Skeletal muscle satellite cell (primary cell): ENCODE results near the gene CLEC18A.

Experiments
- H3K27me3 ChIP-seq: 2 replicates; pipeline ENCODE4 v1.7.0; 2013; ENCODE audit warnings: low read length; ENCODE audit not compliant: control insufficient read depth, insufficient read depth
- H3K36me3 ChIP-seq: 2 replicates; pipeline ENCODE4 v1.7.0; 2013; ENCODE audit warnings: mild to moderate bottlenecking, control low read depth, low read length; ENCODE audit not compliant: insufficient read depth
- H3K4me1 ChIP-seq: 2 replicates; pipeline ENCODE4 v1.7.0; 2013; ENCODE audit warnings: low read length; ENCODE audit not compliant: control insufficient read depth, insufficient read depth
- H3K4me2 ChIP-seq: 2 replicates; pipeline ENCODE4 v1.7.0; 2013; ENCODE audit warnings: mild to moderate bottlenecking, low read length
- H3K4me3 ChIP-seq: 2 replicates; pipeline ENCODE4 v1.7.0; 2013; ENCODE audit warnings: low read length
- H3K9ac ChIP-seq: 2 replicates; pipeline ENCODE4 v1.7.0; 2013; ENCODE audit warnings: mild to moderate bottlenecking, low read depth, low read length, moderate library complexity
- H3K9me3 ChIP-seq: replicated peaks from 2 replicates; pipeline ENCODE4 v1.7.0; 2013; ENCODE audit warnings: mild to moderate bottlenecking, control low read depth, low read length

The CLEC18A gene

DNA sequence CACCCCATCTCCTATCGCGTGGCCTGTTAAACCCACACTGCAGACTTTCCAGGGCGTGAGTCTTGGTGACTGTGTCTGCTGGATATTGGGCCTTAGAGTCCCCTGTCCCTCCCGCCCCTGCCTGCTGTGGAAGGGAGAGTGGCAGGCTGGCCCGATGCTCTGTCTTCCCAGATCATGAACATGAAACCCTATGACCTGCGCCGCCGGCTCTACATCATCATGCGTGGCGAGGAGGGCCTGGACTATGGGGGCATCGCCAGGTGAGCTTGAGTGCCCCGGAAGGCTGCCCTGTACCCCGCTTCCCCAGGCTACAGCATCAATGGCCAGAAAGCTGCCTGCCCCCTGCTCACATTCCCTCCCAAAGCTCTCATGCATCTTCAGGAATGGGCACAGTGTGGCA lies 19.5 kb upstream of the CLEC18A start:
- no peak overlapping the region for H3K4me2 ChIP-seq
- H3K36me3 ChIP-seq, result peaks cover 28% of the 10 kb centered on the region
- no peaks in the 10 kb centered on the region for H3K27me3 ChIP-seq
- no peak overlapping the region for H3K4me3 ChIP-seq
- peaks cover 6% of the 10 kb centered on the region for H3K4me1 ChIP-seq
- H3K9me3 ChIP-seq, result no peaks in the 10 kb centered on the region
- no peak overlapping the region for H3K9ac ChIP-seq

DNA sequence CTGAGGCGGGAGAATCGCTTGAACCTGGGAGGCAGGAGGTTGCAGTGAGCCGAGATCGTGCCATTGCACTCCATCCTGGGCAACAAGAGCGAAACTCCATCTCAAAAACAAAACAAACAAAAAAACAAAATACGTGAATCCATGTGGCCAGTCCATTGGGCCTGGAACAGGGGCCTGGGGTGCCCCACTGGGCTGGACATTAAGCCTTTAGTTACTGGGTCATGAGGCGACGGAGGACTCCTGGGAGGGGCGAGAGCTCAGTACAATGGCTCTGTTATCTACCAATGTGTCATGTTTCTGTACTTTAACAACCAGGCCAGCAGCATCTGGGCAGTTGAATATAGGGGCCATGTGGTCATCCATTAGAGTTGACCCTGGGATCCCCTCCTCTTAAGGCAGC lies 18.9 kb upstream of the CLEC18A start:
- peaks cover 31% of the 10 kb centered on the region for H3K36me3 ChIP-seq

DNA sequence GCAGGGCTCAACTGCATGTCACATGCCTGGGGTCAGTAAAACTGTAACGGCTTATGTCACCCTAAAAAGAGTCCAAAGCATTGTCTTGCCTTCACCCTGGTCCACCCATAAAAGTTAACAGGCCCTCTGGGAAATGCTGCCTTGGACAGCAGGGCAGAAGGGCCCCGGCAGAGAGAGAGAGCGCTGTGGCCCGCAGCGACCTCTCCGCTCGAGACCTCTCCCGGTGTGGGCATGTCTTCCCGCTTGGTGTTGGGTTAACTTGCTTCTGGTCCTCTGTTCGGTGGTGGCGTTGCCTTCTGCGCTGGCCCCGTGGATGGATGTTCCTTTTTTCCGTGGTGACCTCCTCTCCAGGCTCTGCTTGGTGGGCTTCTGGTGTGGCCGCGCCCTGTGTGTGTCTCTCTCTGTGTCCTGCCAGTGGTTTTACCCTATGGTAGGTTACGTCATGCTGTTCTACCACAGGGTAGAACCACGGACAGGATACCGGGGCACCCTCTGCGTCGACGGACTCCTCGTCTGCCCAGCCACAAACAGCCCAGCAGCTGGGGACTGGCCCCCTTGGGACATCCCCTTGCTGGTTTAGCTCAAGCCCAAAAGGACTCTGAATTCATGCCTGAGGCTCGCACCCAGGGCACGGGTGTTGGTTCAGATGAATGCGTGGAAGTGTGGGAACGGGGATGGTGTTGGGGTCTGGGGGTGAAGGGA lies 18.3 kb upstream of the CLEC18A start:
- no peak overlapping the region for H3K9ac ChIP-seq
- H3K4me2 ChIP-seq, result no peak overlapping the region
- no peaks in the 10 kb centered on the region for H3K9me3 ChIP-seq
- H3K36me3 ChIP-seq, result peaks cover 33% of the 10 kb centered on the region
- H3K4me3 ChIP-seq, result no peak overlapping the region
- H3K4me1 ChIP-seq, result no peaks in the 10 kb centered on the region
- no peaks in the 10 kb centered on the region for H3K27me3 ChIP-seq

More for the DNA sequence above, 18.9 kb upstream of the CLEC18A start:
- H3K4me1 ChIP-seq, result peaks cover 4% of the 10 kb centered on the region
- H3K4me2 ChIP-seq, result no peak overlapping the region
- H3K9ac ChIP-seq, result no peak overlapping the region
- no peaks in the 10 kb centered on the region for H3K27me3 ChIP-seq
- no peaks in the 10 kb centered on the region for H3K9me3 ChIP-seq
- H3K4me3 ChIP-seq, result no peak overlapping the region

DNA sequence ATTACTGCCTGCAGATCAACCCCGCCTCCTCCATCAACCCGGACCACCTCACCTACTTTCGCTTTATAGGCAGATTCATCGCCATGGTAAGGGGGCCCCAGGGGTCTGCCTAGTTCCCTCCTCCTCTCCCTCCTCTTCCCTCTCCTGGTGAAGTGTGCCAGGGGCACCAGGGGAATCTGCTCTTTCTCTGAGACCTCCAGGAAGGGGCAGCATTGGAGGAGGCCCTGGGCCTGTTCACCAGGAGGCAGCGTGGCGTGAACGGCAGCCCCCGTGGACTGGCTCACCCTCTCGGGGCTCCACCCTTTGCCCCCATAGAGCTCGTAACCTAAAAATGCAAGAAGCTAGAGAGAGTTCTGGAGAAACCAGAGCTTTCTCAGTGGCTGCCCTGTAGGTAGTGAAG lies 17.1 kb upstream of the CLEC18A start:
- Histone ChIP-seq H3K36me3 (peaks cover 39% of the 10 kb centered on the region), H3K9me3 (no peaks in the 10 kb centered on the region), H3K9ac (no peak overlapping the region), H3K27me3 (no peaks in the 10 kb centered on the region), H3K4me2 (no peak overlapping the region), H3K4me3 (no peak overlapping the region), H3K4me1 (no peaks in the 10 kb centered on the region)

DNA sequence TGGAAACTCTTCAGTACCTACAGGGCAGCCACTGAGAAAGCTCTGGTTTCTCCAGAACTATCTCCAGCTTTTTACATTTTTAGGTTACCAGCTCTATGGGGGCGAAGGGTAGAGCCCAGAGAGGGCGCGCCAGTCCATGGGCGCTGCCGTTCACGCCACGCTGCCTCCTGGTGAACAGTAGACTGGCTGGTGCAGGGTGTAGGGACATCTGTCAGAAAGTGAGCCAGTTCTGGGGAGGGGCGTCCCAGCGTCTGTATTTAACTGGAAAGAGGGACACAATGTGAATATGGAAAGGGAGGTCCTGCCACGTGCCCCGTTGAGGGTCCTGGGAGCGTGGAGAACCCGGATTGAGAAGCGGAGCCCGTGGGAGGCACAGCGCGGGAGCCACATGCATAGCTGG lies 16.4 kb upstream of the CLEC18A start:
- H3K36me3 ChIP-seq, result peaks cover 42% of the 10 kb centered on the region
- H3K4me1 ChIP-seq, result no peaks in the 10 kb centered on the region
- H3K9ac ChIP-seq, result no peak overlapping the region
- H3K27me3 ChIP-seq, result no peaks in the 10 kb centered on the region
- H3K9me3 ChIP-seq, result no peaks in the 10 kb centered on the region
- no peak overlapping the region for H3K4me2 ChIP-seq
- no peak overlapping the region for H3K4me3 ChIP-seq

DNA sequence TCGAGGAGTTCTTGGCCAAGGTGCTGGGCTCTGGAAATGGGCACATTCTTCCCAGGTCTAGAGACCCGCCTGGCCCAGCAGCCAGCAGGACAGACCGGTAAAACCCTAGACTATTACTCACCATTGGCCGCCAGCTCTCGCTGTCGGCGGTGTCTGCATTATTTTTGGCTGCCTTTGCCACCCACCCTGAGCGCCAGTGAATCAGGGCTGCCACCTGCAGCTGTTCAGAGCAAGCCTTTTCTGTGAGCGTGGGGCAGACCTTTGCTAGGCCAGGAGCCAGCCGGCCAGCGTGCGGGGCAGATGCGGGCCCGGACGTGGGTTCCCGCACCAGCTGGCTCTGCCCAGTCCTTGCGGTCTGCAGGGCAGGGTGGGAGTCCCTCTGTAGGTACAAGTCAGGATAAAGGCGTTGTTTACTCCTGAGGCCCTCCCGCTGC lies 15.8 kb upstream of the CLEC18A start:
- no peaks in the 10 kb centered on the region for H3K9me3 ChIP-seq
- no peaks in the 10 kb centered on the region for H3K27me3 ChIP-seq
- H3K36me3 ChIP-seq, result peaks cover 47% of the 10 kb centered on the region
- no peak overlapping the region for H3K9ac ChIP-seq
- H3K4me1 ChIP-seq, result no peaks in the 10 kb centered on the region
- no peak overlapping the region for H3K4me2 ChIP-seq
- H3K4me3 ChIP-seq, result no peak overlapping the region

DNA sequence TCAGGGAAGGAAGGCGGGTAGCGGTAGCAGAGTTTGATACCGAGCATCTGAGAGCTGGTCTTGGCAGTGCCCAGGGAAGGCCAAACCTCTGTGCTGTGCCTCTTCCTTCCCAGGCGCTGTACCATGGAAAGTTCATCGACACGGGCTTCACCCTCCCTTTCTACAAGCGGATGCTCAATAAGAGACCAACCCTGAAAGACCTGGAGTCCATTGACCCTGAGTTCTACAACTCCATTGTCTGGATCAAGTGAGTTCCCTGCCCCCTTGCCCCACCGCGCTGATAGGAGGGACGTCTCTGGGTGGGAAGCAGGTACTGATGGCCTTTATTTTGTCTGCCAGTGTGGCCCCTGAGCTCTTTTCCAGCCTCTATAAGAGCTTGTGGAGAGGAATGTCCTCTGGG lies 15.4 kb upstream of the CLEC18A start:
- Histone ChIP-seq H3K27me3 (no peaks in the 10 kb centered on the region), H3K4me2 (no peak overlapping the region), H3K36me3 (peaks cover 50% of the 10 kb centered on the region), H3K9me3 (no peaks in the 10 kb centered on the region), H3K4me1 (no peaks in the 10 kb centered on the region), H3K9ac (no peak overlapping the region), H3K4me3 (no peak overlapping the region)

DNA sequence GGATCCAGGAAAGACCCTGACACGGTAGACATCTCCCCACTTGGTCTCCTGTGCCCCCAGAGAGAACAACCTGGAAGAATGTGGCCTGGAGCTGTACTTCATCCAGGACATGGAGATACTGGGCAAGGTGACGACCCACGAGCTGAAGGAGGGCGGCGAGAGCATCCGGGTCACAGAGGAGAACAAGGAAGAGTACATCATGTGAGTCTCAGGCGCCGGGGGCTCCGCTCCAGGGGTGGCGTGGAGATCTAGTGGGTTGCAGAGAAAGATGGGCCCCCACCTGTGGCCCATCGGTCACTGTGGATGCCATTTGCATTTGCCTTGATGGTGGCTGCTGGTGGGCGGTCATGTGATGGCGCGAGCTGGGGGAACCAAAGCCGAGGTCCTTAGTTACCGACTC lies 14.9 kb upstream of the CLEC18A start:
- H3K9ac ChIP-seq, result no peak overlapping the region
- peaks cover 50% of the 10 kb centered on the region for H3K36me3 ChIP-seq
- H3K4me1 ChIP-seq, result no peaks in the 10 kb centered on the region
- no peaks in the 10 kb centered on the region for H3K27me3 ChIP-seq
- H3K9me3 ChIP-seq, result no peaks in the 10 kb centered on the region
- no peak overlapping the region for H3K4me2 ChIP-seq
- no peak overlapping the region for H3K4me3 ChIP-seq

DNA sequence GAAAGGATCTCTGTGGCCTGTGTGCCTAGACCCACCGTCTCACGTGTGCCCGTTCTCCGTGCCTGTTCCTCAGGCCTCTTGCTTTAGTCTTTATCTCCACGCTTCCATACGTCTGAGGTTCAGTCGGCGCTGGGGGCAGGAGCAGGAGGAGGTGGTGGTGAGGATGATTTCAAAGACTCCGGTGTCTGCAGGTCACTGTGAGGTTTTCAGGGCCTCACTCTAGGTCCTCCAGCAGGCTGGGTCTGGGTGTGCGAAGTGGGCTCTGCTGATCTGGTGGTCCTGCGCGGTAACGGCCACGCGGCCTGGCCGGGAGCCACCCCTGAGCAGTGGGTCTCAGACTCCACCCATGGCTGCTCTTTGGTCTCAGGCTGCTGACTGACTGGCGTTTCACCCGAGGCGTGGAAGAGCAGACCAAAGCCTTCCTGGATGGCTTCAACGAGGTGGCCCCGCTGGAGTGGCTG lies 14.4 kb upstream of the CLEC18A start:
- Histone ChIP-seq H3K4me3 (no peak overlapping the region), H3K9me3 (no peaks in the 10 kb centered on the region), H3K4me2 (no peak overlapping the region), H3K4me1 (no peaks in the 10 kb centered on the region), H3K9ac (no peak overlapping the region), H3K27me3 (no peaks in the 10 kb centered on the region), H3K36me3 (peaks cover 46% of the 10 kb centered on the region)

DNA sequence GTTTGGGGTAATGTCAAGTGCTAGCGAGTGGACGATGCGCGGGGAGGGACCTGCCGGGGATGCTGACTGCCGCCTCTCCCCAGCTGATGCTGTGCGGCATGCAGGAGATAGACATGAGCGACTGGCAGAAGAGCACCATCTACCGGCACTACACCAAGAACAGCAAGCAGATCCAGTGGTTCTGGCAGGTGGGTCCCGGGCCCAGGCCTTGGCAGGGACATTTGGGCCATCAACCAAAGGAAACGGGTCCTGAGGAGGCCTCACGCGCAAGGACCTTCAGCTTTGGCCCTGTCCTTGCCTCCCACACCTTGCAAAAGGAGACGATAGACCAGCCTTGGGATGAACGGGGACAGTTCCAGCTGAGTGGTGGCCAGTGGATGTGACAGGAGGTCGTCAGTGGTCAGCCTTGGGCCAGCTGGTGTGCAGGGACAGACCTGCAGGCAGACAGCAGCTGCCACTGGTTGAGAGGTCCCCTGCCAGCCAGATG lies 13.6 kb upstream of the CLEC18A start:
- Histone ChIP-seq H3K4me3 (no peak overlapping the region), H3K4me1 (no peaks in the 10 kb centered on the region), H3K9me3 (no peaks in the 10 kb centered on the region), H3K4me2 (no peak overlapping the region), H3K27me3 (no peaks in the 10 kb centered on the region), H3K36me3 (peaks cover 46% of the 10 kb centered on the region), H3K9ac (no peak overlapping the region)

DNA sequence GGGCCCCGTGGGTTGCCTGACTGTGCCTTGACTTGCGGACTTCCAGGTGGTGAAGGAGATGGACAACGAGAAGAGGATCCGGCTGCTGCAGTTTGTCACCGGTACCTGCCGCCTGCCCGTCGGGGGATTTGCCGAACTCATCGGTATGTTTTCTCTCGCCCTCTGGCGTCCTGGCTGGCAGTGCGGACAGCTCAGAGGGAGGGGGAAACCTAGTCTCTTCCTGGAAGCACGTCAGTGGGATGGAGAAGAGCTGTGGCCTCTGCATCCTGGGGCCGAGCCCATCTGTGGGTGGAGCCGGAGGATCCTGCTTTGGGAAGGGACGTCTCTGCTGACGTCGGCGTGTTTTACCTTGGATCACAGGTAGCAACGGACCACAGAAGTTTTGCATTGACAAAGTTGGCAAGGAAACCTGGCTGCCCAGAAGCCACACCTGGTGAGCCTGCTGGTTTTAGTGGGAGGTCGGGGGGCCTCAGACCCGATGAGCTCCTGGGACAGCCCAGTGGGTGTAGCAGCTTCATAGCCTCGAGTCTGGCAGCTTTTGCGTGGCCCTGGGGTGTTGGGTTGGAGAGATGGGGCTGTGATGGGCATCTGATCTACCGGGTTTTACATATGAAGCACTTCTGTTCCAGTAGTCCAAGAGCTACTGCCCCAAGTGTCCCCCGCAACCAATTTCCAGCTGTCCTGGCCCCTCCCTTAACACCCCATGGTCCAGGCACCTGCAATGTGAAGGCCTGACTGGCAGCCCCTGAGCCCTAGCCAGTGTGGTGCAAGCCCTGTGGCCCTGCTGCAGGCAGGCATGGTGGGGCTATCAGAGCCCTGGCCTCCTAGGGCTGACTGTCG lies 11.9 kb upstream of the CLEC18A start:
- H3K4me1 ChIP-seq, result no peaks in the 10 kb centered on the region
- no peaks in the 10 kb centered on the region for H3K9me3 ChIP-seq
- no peak overlapping the region for H3K9ac ChIP-seq
- no peaks in the 10 kb centered on the region for H3K27me3 ChIP-seq
- H3K4me2 ChIP-seq, result no peak overlapping the region
- H3K4me3 ChIP-seq, result no peak overlapping the region
- H3K36me3 ChIP-seq, result peaks cover 39% of the 10 kb centered on the region
